NOMO-1 (cell line): ENCODE data around the gene SLC30A3.

Experiments used
- DNase-seq, 2 experiments: peaks; one replicate each; lab custom pipeline; 2025; ENCODE audit not compliant: unreplicated experiment in 2 of 2; lab: John Stamatoyannopoulos, UW

SLC30A3 gene

DNA sequence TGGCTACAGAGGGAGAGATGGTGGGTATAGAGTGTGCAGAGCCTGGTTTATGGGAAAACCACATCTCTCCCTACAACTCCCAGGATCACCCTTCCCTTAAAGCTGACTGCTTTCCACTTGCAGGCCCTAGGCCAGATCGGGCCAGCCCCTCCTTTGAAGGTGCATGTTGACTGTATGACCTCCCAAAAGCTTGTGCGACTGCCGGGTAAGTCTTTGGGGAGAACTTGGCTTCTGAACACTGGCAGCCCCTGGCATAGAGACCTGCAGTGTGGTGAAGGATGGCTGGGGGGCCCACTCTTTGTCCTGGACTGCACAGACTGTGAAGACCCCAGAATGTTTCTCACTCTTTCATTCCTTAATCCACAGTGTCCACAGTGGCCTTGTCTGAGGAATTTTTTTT is 26.2 kb downstream of the SLC30A3 start:
- no peak for DNase-seq

DNA sequence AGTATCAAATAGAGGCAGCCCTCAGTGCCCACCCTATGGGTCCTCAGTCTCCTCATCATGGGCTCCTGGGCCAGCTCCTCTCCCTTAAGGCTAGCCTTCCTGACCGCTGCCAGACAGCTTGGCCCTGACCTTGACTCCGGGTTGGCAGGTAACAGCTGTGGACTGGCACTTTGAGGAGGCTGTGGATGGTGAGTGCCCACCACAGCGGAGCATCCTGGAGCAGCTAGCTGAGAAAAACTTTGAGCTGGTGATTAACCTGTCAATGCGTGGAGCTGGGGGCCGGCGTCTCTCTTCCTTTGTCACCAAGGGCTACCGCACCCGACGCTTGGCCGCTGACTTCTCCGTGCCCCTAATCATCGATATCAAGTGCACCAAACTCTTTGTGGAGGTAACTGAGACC is 26.7 kb downstream of the SLC30A3 start:
- no peak for DNase-seq

DNA sequence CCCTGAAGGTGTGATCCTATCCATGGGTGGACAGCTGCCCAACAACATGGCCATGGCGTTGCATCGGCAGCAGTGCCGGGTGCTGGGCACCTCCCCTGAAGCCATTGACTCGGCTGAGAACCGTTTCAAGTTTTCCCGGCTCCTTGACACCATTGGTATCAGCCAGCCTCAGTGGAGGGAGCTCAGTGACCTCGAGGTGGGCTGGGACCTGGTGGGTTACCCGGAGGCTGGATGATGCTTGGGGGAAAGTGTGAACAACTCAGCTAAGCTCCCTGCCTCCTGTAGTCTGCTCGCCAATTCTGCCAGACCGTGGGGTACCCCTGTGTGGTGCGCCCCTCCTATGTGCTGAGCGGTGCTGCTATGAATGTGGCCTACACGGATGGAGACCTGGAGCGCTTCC is 29.5 kb downstream of the SLC30A3 start:
- no peak for DNase-seq

DNA sequence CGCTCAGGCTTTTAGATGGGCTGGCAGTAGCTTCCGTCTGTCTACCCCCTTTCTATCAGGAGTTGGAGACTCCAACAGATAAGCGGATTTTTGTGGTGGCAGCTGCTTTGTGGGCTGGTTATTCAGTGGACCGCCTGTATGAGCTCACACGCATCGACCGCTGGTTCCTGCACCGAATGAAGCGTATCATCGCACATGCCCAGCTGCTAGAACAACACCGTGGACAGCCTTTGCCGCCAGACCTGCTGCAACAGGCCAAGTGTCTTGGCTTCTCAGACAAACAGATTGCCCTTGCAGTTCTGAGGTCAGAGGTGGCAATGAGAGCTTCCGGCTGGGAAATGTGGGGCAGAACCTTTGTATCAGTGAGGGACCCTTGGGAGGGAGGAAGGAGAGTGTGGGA is 30.9 kb downstream of the SLC30A3 start:
- no peak for DNase-seq

DNA sequence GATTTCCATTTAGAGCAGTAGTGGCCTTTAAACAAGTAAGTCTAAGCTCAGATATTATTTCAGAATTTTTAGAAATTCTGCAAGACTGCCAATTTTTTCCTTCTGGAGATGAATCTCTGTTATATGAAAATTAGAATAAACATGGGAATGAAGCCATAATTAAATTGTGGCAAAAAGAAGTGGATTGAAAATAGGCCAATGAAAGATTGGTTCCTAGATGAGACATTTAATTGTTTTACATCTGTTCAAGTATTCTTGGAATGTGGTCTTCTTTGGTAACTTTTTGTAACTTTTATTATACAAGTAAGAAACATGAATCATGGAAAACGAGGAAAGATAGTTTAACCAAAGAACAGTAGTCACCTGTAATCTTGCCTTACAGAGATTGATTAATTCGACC is 35.3 kb downstream of the SLC30A3 start:
- DNase-seq: no peak

DNA sequence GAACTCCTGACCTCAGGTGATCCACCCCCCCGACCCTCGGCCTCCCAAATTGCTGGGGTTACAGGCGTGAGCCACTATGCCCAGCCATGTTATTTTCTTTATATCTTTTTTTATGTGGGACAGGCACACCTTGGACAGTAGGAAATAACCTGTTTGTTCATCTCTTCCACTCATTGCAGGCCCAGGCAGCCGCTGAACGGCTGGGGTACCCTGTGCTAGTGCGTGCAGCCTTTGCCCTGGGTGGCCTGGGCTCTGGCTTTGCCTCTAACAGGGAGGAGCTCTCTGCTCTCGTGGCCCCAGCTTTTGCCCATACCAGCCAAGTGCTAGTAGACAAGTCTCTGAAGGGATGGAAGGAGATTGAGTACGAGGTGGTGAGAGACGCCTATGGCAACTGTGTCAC is 37.3 kb downstream of the SLC30A3 start:
- DNase-seq: no peak

DNA sequence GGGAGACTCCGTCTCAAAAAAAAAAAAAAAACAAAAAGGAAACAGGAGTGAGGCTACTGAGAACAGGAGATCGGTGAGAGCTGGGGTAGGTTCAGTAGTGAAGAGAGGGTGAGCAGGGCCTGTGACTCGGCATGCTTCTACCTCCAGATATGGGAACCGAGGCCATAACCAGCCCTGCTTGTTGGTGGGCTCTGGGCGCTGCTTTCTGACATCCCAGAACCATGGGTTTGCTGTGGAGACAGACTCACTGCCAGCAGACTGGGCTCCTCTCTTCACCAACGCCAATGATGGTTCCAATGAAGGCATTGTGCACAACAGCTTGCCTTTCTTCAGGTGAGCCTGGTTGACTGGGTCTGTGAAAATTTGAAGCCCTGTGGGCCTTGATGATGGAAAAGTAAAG is 39.4 kb downstream of the SLC30A3 start:
- no peak for DNase-seq

DNA sequence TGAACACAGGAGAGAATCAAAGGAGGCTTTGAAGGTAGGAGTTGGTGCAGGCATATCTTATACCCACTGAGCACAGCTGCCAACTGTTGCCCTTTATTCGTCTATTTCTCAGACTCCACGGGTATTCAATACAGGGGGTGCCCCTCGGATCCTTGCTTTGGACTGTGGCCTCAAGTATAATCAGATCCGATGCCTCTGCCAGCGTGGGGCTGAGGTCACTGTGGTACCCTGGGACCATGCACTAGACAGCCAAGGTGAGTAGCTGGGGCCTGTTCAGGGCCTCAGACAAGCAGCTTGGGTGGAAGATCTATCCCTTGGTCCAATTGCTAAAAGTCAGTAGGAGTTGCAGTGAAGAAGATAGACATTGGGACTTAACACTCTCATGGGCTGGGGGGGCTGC is 40.4 kb downstream of the SLC30A3 start:
- DNase-seq: no peak

DNA sequence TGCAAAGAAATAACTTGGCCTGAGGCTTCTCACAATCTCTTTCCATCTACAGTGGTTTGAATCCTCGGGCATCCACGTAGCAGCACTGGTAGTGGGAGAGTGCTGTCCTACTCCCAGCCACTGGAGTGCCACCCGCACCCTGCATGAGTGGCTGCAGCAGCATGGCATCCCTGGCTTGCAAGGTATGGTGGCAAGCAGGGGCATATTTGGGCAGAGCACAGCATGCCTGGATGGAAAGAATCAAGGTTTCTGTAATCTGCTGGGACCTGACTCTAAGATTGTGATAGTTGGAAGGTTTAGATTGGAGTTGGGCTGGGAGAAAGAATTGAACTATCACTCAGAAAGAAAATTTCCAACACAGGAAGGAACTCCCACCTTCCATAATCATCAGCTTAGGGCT is 41.7 kb downstream of the SLC30A3 start:
- no peak for DNase-seq

DNA sequence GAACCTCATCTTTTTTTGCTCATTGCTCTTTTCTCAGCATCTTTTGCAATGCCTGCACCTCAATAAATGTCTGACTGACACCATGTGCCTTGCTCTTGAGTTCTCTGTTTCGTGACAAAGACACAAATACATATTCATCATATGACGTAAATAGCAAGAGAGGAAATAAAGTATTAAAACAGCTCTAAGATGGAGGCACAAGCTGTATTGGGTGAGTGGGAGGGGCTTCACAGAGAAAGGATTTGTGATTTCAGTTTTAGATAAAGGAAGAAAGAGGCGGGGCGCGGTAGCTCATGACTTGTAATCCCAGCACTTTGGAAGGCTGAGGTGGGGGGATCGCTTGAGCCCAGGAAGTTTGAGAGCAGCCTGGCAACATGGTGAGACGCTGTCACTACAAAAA is 42.8 kb downstream of the SLC30A3 start:
- no peak for DNase-seq

DNA sequence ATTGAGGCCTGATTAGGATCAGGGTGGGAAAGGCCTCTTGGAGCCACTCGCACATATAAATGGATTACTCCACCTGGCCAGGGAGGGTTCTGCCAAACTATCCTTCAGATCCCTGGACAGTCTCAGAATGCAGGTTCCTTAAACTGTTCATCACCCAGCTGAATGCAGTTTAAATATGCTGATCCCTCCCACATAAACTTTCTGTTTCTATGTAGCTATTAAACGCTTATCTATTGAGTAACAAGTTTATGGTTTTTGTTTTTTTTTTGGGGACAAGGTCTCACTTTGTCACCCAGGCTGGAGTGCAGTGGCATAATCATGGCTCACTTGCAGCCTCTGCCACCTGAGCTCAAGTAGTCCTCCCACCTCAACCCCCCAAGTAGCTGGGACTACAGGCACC is 43.8 kb downstream of the SLC30A3 start:
- no peak for DNase-seq

DNA sequence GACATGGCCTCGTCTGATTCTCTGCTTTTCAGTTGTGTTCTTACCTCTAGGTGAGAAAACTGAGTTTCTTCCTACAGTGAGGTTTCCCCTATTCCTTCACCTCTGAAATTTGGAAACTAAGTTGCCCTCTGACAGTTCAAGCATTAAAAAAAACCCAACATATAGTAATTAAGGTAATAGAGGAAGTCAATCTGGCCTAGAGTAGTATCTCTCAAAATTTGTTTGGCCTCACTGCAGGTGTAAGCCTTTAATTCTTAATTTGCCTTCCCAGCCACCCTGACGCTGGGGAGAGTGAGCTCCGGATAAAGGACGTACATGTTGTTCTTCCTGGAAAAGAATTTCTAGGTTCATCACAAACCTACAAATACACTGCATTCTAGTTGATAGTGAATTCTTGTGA is 44.2 kb downstream of the SLC30A3 start:
- DNase-seq: no peak

DNA sequence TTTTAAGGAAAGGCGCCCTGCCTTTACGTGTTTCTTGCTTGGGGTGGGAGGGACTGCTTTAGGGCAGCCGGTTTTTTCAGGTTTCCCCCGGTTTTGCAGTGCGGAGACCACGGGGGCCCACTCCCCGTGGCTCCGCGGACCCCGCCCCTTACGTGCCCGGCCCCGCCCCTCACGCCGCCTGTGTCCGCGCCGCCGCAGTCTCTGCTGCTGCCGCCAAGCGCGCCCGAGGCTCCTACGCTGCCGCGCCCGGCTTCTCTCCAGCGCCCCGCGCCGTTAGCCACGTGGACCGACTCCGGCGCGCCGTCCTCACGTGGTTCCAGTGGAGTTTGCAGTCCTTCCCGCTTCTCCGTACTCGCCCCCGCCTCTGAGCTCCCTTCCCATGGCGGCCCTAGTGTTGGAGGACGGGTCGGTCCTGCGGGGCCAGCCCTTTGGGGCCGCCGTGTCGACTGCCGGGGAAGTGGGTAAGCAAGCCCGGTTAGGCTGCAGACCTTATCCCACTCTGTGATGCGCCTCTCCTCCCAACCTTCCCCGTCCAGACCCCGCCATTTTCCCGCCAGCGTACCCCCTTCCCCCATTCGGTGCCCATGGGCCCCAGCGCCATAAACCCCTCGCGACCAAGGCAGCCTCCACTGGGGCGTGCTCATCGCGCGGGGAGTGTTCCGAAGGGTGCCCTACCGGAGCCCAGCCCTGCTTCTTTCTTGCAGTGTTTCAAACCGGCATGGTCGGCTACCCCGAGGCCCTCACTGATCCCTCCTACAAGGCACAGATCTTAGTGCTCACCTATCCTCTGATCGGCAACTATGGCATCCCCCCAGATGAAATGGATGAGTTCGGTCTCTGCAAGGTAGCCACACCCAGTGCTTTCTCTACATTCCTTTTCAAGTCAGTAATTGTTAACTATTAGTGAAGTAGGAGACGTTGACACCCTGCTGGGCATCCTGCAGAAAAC is 45.4 kb downstream of the SLC30A3 start, which contains the start of gene CAD:
CAD (plus strand) TSS at position 197 of the 949 bp plus-strand sequence; CDS start at position 380, 183 bp downstream.
- peak; percentile 86 to 92 for DNase-seq

DNA sequence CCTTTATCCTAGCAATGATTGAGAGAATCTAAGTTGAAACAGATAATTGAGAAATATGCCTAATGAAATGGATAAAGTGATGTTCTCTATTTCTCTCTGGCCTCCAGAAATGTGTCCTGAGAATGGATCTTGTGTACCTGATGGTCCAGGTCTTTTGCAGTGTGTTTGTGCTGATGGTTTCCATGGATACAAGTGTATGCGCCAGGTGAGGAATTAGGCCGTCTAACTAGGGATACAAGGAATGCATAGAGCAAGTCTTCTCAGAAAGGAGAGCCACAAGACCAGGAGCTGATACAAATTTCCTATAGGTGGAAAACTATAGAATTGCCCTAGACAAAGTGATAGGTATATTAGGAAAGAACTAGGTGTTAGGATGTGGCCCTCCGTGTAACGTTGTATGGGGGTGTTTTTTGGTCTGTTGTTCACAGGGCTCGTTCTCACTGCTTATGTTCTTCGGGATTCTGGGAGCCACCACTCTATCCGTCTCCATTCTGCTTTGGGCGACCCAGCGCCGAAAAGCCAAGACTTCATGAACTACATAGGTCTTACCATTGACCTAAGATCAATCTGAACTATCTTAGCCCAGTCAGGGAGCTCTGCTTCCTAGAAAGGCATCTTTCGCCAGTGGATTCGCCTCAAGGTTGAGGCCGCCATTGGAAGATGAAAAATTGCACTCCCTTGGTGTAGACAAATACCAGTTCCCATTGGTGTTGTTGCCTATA is 46.3 kb downstream of the SLC30A3 start:
- no peak for DNase-seq

DNA sequence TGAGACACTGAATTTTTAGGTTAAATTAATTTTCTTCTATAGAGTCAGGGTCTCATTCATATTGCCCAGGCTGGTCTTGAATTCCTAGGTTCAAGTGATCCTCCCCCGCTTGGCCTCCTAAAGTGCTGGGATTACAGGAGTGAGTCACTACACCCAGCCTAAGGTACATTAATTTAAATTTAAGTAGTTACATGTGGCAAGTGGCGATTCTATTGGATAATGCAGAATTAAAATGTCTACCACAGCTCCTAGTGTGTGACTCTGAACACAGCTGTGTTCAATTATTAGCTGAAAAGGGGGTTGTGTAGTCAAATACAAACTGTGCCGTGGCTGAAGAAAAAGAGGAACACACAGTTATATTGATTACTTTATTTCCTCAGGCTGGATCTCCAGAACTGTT is 47.9 kb downstream of the SLC30A3 start:
- DNase-seq: no peak

DNA sequence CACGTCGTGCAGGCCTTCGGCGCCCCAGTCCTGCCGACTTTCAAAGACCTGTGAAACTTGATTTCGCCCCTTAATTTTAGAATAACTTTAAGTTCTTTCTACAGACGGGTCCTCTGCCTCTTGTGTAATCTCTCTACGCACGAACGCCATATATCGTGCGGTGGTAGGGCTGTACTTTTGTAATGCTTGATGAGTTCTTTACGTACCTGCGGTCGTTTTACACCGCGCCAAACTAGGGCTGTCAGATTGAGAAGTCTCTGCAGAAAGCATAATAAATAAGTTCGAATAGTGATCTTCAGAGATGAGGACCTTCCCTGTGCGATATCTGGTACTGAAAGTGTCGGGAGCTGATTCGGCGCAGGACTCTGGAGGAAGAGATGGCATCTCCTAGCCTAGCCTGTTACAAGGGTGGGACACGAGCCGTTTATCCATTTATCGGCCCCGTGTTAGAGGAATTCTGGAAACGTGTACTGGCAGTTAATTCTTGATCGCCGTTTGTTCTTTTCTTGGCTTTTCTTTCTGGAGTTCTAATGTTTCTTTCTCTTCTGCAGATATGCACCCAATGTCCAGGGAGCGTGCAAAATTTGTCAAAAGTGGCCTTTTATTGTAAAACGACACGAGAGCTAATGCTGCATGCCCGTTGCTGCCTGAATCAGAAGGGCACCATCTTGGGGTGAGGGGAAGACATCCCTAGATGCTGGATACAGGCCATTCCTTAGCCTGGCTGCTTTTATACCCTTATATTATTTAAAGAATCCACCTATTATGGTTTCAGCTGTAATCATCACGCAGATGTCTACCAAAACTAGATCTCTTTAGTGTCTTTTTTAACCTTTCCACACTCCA is 50.0 kb downstream of the SLC30A3 start:
- peak; percentile 63 to 68 for DNase-seq

DNA sequence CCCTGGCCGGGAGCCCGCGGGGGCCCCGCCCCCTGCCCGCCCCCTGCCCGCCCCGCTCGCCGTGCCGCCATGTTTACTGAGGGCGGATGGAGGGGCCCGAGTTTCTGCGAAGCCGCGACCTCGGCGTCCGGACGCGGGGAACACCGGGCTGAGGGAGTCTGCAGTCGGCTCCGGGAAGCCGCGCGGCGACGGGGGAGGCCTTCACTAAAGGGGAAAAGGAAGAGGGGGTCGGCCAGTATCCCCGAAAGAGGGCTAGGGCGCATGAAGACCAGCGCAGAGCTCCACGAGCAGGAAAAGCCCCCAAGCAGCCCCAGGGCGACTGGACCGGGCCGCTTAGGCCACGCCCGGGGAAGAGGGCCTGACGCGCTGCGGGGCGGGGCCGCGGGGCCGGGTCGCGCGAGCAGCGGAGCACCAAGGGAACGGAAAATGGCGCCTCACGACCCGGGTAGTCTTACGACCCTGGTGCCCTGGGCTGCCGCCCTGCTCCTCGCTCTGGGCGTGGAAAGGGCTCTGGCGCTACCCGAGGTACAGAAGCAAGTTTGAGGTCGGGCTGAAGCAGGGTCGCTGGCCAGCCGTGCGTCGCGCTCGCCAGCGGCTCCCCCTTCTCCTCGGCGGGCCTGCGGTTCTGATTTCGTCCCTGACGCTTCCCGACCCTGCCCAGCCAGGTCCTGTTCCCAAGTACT is 50.8 kb downstream of the SLC30A3 start, which contains the start of the genes ATRAID and SLC5A6:
ATRAID (plus strand) TSS at position 99 of the 683 bp plus-strand sequence; CDS start at position 427, 328 bp downstream.
SLC5A6 (minus strand) TSS at position 326 of the 683 bp plus-strand sequence. CDS start 4,618 bp downstream, outside the sequence.
- DNase-seq: peak; percentile 83 to 93

DNA sequence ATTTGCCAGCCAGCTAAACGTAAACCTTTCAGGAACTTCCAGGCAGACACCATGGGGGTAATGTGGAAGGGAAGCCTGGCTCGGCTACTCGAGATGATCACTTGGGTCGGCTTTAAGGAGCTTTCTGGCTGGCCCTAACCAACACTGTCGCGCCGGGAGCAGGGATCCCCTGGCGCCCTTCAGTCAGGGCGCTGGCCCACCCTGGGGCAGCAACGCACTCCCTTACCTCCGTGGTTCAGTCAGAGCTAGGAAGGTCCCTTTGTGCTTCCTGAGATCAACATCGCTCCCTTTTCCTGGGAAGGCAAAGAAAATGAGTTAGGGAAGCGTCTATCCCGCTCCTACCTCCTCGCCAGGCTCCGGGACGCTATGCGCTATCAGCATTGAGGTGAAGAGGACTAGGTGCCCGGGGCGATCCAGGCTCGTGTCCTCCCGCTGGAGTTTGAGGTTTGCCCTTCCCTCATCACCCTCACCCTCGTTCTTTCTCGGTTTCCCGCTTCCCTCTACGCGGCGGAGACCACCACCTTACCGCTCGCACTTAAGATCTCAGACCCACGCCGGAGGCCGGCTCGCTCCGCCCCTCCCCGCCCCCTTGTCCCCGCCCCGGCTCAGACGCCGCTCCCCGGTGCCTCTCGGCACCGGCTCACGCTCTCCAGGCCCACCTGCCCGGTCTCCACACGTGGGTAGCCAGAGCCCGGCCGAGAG is 51.5 kb downstream of the SLC30A3 start:
- peak in 1 of 2 experiments; percentile 12 for DNase-seq

DNA sequence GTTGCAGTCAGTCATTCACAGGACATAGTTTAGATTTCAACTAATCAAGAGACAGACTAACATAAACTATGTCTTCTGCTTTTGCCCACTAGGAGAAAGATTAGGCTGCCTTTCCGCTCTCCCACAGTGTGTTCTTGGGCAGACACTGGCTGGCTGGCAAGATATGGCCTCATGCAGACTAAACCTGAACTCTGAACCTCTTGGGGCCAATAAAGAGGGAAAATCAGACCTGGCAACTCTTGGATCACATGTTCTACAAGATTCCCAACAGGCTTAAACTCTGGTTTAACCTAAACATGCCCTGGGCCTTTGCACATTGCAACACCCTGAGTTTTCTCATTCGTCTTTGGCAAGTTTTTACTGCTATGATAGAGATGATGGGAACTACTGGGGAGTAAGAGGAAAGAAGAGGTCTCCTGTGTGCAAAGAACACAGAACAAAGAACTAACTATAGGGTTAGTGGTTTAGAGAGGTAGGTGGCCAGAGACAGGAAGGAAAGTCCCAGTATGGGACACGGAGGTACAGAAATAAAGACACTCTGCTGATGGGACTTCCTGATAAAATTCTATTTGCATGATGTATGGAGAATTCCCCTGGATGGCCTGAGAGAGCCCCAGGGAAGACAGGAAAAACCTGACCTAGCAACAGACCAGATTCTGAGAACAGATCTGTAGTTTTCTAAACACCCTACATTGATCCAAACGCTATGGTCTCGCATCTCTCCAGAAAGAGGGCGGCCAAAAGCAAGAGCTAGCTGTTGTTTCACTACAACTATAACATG is 53.0 kb downstream of the SLC30A3 start:
- no peak for DNase-seq
